ENCODE measurements around the gene NCAPD2. TPM values are rescaled to one million over a fixed set of nuclear protein-coding genes. Genes with fewer than 3 reads are reported as not detected.
"Not testable (repeated sequence)": the region's sequence is repeated elsewhere in the genome, so short reads cannot be mapped to it uniquely, and the experiment has no call there.

The NCAPD2 gene
- total RNA-seq, 1 experiment from 2014 or later, result 204 TPM

GRCh38 chr12:6478416-6478815 is 15.5 kb upstream of the NCAPD2 start:
- CTCF ChIA-PET, result interaction anchor here (1.1 kb wide), 1 partner anchor 13 kb away, joined by 3 read pairs; no protein-coding TSS in a partner anchor
- BruUV-seq (replicated peaks), result no TSS peak

DNA sequence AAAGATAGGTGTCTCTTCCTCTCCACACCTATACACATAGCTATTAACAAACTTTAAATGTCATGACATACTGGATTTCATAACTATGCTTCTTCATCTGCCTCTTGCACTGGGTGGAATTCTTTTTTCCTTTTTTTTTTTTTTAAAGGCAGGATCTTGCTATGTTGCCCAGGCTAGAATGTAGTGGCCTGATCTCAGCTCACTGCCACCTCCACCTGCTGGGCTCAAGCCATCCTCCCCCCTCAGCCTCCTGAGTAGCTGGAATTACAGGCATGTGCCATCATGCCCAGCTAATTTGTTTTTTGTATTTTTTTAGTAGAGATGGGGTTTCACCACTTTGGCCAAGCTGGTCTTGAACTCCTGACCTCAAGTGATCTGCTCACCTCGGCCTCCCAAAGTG is 5.7 kb upstream of the NCAPD2 start:
- no peak overlapping the region for H3K4me3 ChIP-seq (ENCODE audit: low read depth, low read length)
- peaks cover 17% of the 10 kb centered on the region for H3K36me3 Mint-ChIP-seq (ENCODE audit: insufficient read depth, unreplicated experiment)
- no peak overlapping the region for H3K4me3 Mint-ChIP-seq (ENCODE audit: unreplicated experiment)
- H3K27ac Mint-ChIP-seq (ENCODE audit: unreplicated experiment), result no peak overlapping the region
- no peaks in the 10 kb centered on the region for H3K27me3 ChIP-seq (replicated peaks; ENCODE audit: control insufficient read depth, insufficient read depth, low read length)
- no peaks in the 10 kb centered on the region for H3K27me3 Mint-ChIP-seq (ENCODE audit: insufficient read depth, unreplicated experiment)
- no peaks in the 10 kb centered on the region for H3K4me1 ChIP-seq
- ChIA-PET POLR2A (interaction anchor here (0.6 to 1.7 kb wide), 4 partner anchors 17 to 437 kb away, joined by 3 to 37 read pairs (median 7); partner anchors contain the start of genes GAPDH and VAMP1), CTCF (interaction anchor here (0.5 to 1.2 kb wide), 2 partner anchors 15 to 49 kb away, joined by 4 to 5 read pairs; no protein-coding TSS in a partner anchor)
- H3K36me3 ChIP-seq (ENCODE audit: control insufficient read depth, insufficient read depth, low read length), result no peaks in the 10 kb centered on the region
- BruUV-seq (replicated peaks), result no TSS peak
- H3K4me1 Mint-ChIP-seq (ENCODE audit: low read depth, unreplicated experiment), result no peaks in the 10 kb centered on the region
- intact Hi-C loops (cut with micrococcal nuclease; ENCODE audit: unreplicated experiment), result no loop called here
- TF ChIP-seq, protein P1, sequence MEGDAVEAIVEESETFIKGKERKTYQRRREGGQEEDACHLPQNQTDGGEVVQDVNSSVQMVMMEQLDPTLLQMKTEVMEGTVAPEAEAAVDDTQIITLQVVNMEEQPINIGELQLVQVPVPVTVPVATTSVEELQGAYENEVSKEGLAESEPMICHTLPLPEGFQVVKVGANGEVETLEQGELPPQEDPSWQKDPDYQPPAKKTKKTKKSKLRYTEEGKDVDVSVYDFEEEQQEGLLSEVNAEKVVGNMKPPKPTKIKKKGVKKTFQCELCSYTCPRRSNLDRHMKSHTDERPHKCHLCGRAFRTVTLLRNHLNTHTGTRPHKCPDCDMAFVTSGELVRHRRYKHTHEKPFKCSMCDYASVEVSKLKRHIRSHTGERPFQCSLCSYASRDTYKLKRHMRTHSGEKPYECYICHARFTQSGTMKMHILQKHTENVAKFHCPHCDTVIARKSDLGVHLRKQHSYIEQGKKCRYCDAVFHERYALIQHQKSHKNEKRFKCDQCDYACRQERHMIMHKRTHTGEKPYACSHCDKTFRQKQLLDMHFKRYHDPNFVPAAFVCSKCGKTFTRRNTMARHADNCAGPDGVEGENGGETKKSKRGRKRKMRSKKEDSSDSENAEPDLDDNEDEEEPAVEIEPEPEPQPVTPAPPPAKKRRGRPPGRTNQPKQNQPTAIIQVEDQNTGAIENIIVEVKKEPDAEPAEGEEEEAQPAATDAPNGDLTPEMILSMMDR (IDR thresholded peaks at IDR 0.05; ENCODE audit: insufficient read depth in 1 of 2, low read depth in 1 of 2, low read length in 1 of 2, severe bottlenecking in 1 of 2, unreplicated experiment in 1 of 2), result no peak
- no peak for DNase-seq
- H3K9me3 ChIP-seq, result no peaks in the 10 kb centered on the region
- H3K9me3 Mint-ChIP-seq (ENCODE audit: unreplicated experiment), result no peaks in the 10 kb centered on the region

More at GRCh38 chr12:6478416-6478815, 15.5 kb upstream of the NCAPD2 start:
- H3K4me1 ChIP-seq, result 0 out of 2 replicates have a peak, but pooled peaks cover 5% of the 10 kb centered on the region
- Mint-ChIP-seq H3K9me3 (ENCODE audit: unreplicated experiment) (peaks cover 10% of the 10 kb centered on the region), H3K4me1 (ENCODE audit: low read depth, unreplicated experiment) (peaks cover 12% of the 10 kb centered on the region), H3K27ac (ENCODE audit: unreplicated experiment) (no peak overlapping the region), H3K36me3 (ENCODE audit: insufficient read depth, unreplicated experiment) (no peaks in the 10 kb centered on the region), H3K27me3 (ENCODE audit: insufficient read depth, unreplicated experiment) (no peaks in the 10 kb centered on the region), H3K4me3 (ENCODE audit: unreplicated experiment) (no peak overlapping the region)
- no peak for DNase-seq
- H3K4me3 ChIP-seq (ENCODE audit: low read depth, low read length), result no peak overlapping the region
- no peaks in the 10 kb centered on the region for H3K27me3 ChIP-seq (replicated peaks; ENCODE audit: control insufficient read depth, insufficient read depth, low read length)
- POLR2A ChIA-PET, result no interaction called here
- intact Hi-C loops (cut with micrococcal nuclease; ENCODE audit: unreplicated experiment), result no loop called here
- H3K9me3 ChIP-seq, result 0 out of 2 replicates have a peak, but pooled peaks cover 8% of the 10 kb centered on the region
- TF ChIP-seq, protein P1 (IDR thresholded peaks at IDR 0.05; ENCODE audit: insufficient read depth in 1 of 2, low read depth in 1 of 2, low read length in 1 of 2, severe bottlenecking in 1 of 2, unreplicated experiment in 1 of 2), result no peak
- no peaks in the 10 kb centered on the region for H3K36me3 ChIP-seq (ENCODE audit: control insufficient read depth, insufficient read depth, low read length)

DNA sequence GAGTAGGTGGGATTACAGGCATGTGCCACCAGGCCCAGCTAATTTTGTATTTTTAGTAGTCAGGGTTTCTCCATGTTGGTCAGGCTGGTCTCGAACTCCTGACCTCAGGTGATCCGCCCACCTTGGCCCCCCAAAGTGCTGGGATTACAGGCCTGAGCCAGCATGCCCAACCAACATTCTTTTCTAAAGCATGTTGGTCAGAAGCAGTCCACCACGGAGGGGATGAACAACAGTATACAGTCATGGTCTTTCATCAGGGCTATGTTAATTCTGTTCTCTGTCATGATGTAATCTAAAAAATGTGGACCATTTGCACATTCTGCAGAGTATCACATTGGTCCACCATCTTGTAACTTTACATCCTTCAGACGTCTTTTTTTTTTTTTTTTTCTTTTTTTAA is 4.5 kb upstream of the NCAPD2 start:
- TF ChIP-seq, protein P1 (IDR thresholded peaks at IDR 0.05; ENCODE audit: insufficient read depth in 1 of 2, low read depth in 1 of 2, low read length in 1 of 2, severe bottlenecking in 1 of 2, unreplicated experiment in 1 of 2), result no peak
- no peaks in the 10 kb centered on the region for H3K4me1 ChIP-seq
- ChIA-PET CTCF (interaction anchor here (0.6 to 0.7 kb wide), 2 partner anchors 24 to 49 kb away, joined by 4 read pairs; no protein-coding TSS in a partner anchor), POLR2A (interaction anchor here (0.6 to 1.1 kb wide), 3 partner anchors 19 to 385 kb away, joined by 3 to 14 read pairs (median 4); partner anchors contain the start of gene VAMP1)
- Mint-ChIP-seq H3K27ac (ENCODE audit: unreplicated experiment) (no peak overlapping the region), H3K27me3 (ENCODE audit: insufficient read depth, unreplicated experiment) (no peaks in the 10 kb centered on the region), H3K9me3 (ENCODE audit: unreplicated experiment) (no peaks in the 10 kb centered on the region), H3K4me3 (ENCODE audit: unreplicated experiment) (no peak overlapping the region), H3K4me1 (ENCODE audit: low read depth, unreplicated experiment) (no peaks in the 10 kb centered on the region), H3K36me3 (ENCODE audit: insufficient read depth, unreplicated experiment) (peaks cover 29% of the 10 kb centered on the region)
- no TSS peak for BruUV-seq (replicated peaks)
- no peaks in the 10 kb centered on the region for H3K9me3 ChIP-seq
- no peak overlapping the region for H3K4me3 ChIP-seq (ENCODE audit: low read depth, low read length)
- no peaks in the 10 kb centered on the region for H3K27me3 ChIP-seq (replicated peaks; ENCODE audit: control insufficient read depth, insufficient read depth, low read length)
- DNase-seq, result no peak
- no peaks in the 10 kb centered on the region for H3K36me3 ChIP-seq (ENCODE audit: control insufficient read depth, insufficient read depth, low read length)
- intact Hi-C loops (cut with micrococcal nuclease; ENCODE audit: unreplicated experiment), result no loop called here

GRCh38 chr12:6490673-6491072 is 3.2 kb upstream of the NCAPD2 start:
- BruUV-seq (replicated peaks); H3K4me3 ChIP-seq (ENCODE audit: low read depth, low read length); CTCF ChIA-PET; DNase-seq; H3K4me3 Mint-ChIP-seq (ENCODE audit: unreplicated experiment); H3K9me3 Mint-ChIP-seq (ENCODE audit: unreplicated experiment); H3K9me3 ChIP-seq; H3K36me3 ChIP-seq (ENCODE audit: control insufficient read depth, insufficient read depth, low read length); H3K27me3 Mint-ChIP-seq (ENCODE audit: insufficient read depth, unreplicated experiment); intact Hi-C loops (cut with micrococcal nuclease; ENCODE audit: unreplicated experiment); H3K27me3 ChIP-seq (replicated peaks; ENCODE audit: control insufficient read depth, insufficient read depth, low read length); H3K27ac Mint-ChIP-seq (ENCODE audit: unreplicated experiment); H3K4me1 Mint-ChIP-seq (ENCODE audit: low read depth, unreplicated experiment): not testable (repeated sequence)
- POLR2A ChIA-PET, result interaction anchor here (0.6 to 1.5 kb wide), 2 partner anchors 20 to 48 kb away, joined by 11 to 14 read pairs; partner anchors contain the start of gene VAMP1
- peaks cover 42% of the 10 kb centered on the region for H3K36me3 Mint-ChIP-seq (ENCODE audit: insufficient read depth, unreplicated experiment)
- peaks cover 11% of the 10 kb centered on the region for H3K4me1 ChIP-seq
